ENCODE measurements around the gene OR7D4. TPM values are rescaled to one million over a fixed set of nuclear protein-coding genes. Genes with fewer than 3 reads are reported as not detected.

OR7D4 gene
- total and polyA plus RNA-seq, 7 experiments from 2014 or later: not detected

- H3K36me3 Mint-ChIP-seq: peaks cover 54 to 97% (median 91%) of the 10 kb centered on the region in 5 donors
Observed at GRCh38 chr19:9161427-9161826, 58.0 kb downstream of the OR7D4 start.

More at GRCh38 chr19:9161427-9161826, 58.0 kb downstream of the OR7D4 start:
- no peak overlapping the region for H3K27ac ChIP-seq (ENCODE audit: low read depth, low read length)
- no peak overlapping the region for H3K4me3 ChIP-seq (ENCODE audit: low read length)
- no peaks in the 10 kb centered on the region for H3K27me3 Mint-ChIP-seq
- peaks cover 0 to 95% (median 53%) of the 10 kb centered on the region in 11 donors for H3K9me3 Mint-ChIP-seq
- ChIA-PET POLR2A (no interaction called here), CTCF (no interaction called here)
- H3K4me3 Mint-ChIP-seq: no peak overlapping the region
- DNase-seq: no peak
- no peak overlapping the region for H3K27ac Mint-ChIP-seq
- H3K27me3 ChIP-seq (ENCODE audit: control insufficient read depth in 2 of 2, insufficient read depth in 2 of 2, low read length in 2 of 2): no peaks in the 10 kb centered on the region
- no peaks in the 10 kb centered on the region for H3K4me1 ChIP-seq (ENCODE audit: control insufficient read depth in 2 of 2, insufficient read depth in 2 of 2, low read length in 2 of 2)
- no peak for ATAC-seq
- H3K9me3 ChIP-seq (ENCODE audit: control insufficient read depth in 2 of 3, low read length in 3 of 3): peaks cover 0 to 34% (median 19%) of the 10 kb centered on the region in 3 experiments
- H3K36me3 ChIP-seq (ENCODE audit: control insufficient read depth in 2 of 3, insufficient read depth in 3 of 3, low read length in 3 of 3): peaks cover 36 to 80% (median 45%) of the 10 kb centered on the region in 3 experiments
- intact Hi-C loops (cut with micrococcal nuclease): no loop called here
- peaks cover 0 to 3% (median 0%) of the 10 kb centered on the region in 7 donors for H3K4me1 Mint-ChIP-seq

Other genes starting within 250 kb of the OR7D4 start
- under 1 TPM in 2 of 5 experiments, not detected in 3; under 0.01 to 0.10 TPM for gene MUC16, start 209.2 kb downstream of the OR7D4 start, total RNA-seq
- not detected for gene MUC16, start 209.2 kb downstream of the OR7D4 start, polyA plus RNA-seq
- gene OR1M1, start 132.5 kb downstream of the OR7D4 start, total RNA-seq: not detected
- not detected for gene OR1M1, start 132.5 kb downstream of the OR7D4 start, polyA plus RNA-seq
- gene OR7G2, start 112.1 kb downstream of the OR7D4 start, total RNA-seq: not detected
- not detected for gene OR7G2, start 112.1 kb downstream of the OR7D4 start, polyA plus RNA-seq
- gene OR7G1, start 103.8 kb downstream of the OR7D4 start, total RNA-seq: not detected
- not detected for gene OR7G1, start 103.8 kb downstream of the OR7D4 start, polyA plus RNA-seq
- not detected for gene OR7G3, start 92.6 kb downstream of the OR7D4 start, total RNA-seq
- not detected for gene OR7G3, start 92.6 kb downstream of the OR7D4 start, polyA plus RNA-seq
- gene ZNF317, start 79.2 kb downstream of the OR7D4 start, total RNA-seq: 10 to 100 TPM; 39.4 to 75.5 (median 54.5) TPM
- 10 to 100 TPM; 33.3 to 38.4 TPM for gene ZNF317, start 79.2 kb downstream of the OR7D4 start, polyA plus RNA-seq
- under 1 TPM in 1 of 5 experiments, not detected in 4; 0.82 TPM for gene OR7D2, start 40.6 kb downstream of the OR7D4 start, total RNA-seq
- not detected for gene OR7D2, start 40.6 kb downstream of the OR7D4 start, polyA plus RNA-seq
- gene OR7E24, start 31.3 kb upstream of the OR7D4 start, total RNA-seq: not detected
- not detected for gene OR7E24, start 31.3 kb upstream of the OR7D4 start, polyA plus RNA-seq
- gene ZNF699, start 90.2 kb upstream of the OR7D4 start, total RNA-seq: 10 to 100 TPM in 4 of 5 experiments, 1 to 10 TPM in 1; 9.1 to 19.1 (median 15.5) TPM
- 10 to 100 TPM in 1 of 2 donors, 1 to 10 TPM in 1; 9.8 to 28.5 TPM for gene ZNF699, start 90.2 kb upstream of the OR7D4 start, polyA plus RNA-seq
- gene ZNF559, start 104.6 kb upstream of the OR7D4 start, total RNA-seq: 10 to 100 TPM in 4 of 5 experiments, 1 to 10 TPM in 1; 9.1 to 58.2 (median 16.5) TPM
- 10 to 100 TPM; 52.2 to 56.2 TPM for gene ZNF559, start 104.6 kb upstream of the OR7D4 start, polyA plus RNA-seq
- 1 to 10 TPM in 3 of 5 experiments, under 1 TPM in 2; 0.21 to 4.3 (median 1.1) TPM for gene ZNF177, start 143.4 kb upstream of the OR7D4 start, total RNA-seq
- 1 to 10 TPM in 1 of 2 donors, under 1 TPM in 1; 0.73 to 1.2 TPM for gene ZNF177, start 143.4 kb upstream of the OR7D4 start, polyA plus RNA-seq
- 10 to 100 TPM; 34.0 to 73.9 (median 55.0) TPM for gene ZNF266, start 216.0 kb upstream of the OR7D4 start, total RNA-seq
- 10 to 100 TPM; 23.1 to 29.5 TPM for gene ZNF266, start 216.0 kb upstream of the OR7D4 start, polyA plus RNA-seq

All from naive thymus-derived CD4-positive, alpha-beta T cell (primary cell).